GM13976 (cell line): Measurements from ENCODE around the gene MYO1D.

Experiments used
- DNase-seq: peaks from one replicate; pipeline ENCODE4 v3.0.0; 2012; ENCODE audit warnings: low spot score
- in situ Hi-C: fragments of 300-500 bp; cut with MboI; formaldehyde crosslinking; loops from one replicate; pipeline ENCODE4 v1.12.0; 2022; ENCODE audit warnings: low sequenced_read_pairs, mixed read lengths, inconsistent platforms; ENCODE audit not compliant: unreplicated experiment
- TF ChIP-seq, protein P1 (sequence below): IDR thresholded peaks from 2 replicates; pipeline ENCODE4 v1.5.1; 2012; ENCODE audit warnings: borderline replicate concordance, mild to moderate bottlenecking; ENCODE audit not compliant: insufficient read depth; ENCODE audit errors: extremely low read depth, missing control alignments, control extremely low read depth

The MYO1D gene

DNA sequence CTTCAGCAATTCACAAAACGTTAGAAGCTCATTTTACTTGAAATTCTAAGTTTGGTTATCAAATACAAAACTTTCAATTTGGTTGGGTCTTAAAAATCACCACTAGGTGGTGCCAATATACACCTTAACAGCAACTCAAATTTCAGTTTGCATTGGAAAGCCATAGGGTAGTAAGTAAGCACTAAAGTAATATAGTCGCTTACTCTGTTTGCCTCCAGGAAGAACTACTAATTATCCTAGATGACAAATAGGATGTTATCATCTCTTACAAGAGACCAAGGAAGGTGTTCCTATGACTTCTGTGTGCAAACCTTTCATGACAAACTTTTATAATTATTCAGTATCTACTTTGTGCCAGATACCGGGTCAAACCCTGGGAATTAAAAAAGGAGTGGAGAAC lies 93.3 kb downstream of the MYO1D start:
- in situ Hi-C loops, result loop anchor here (5.0 kb wide), 1 partner anchor 94 kb away; the partner anchor contains the start of gene MYO1D
- TF ChIP-seq, protein P1, sequence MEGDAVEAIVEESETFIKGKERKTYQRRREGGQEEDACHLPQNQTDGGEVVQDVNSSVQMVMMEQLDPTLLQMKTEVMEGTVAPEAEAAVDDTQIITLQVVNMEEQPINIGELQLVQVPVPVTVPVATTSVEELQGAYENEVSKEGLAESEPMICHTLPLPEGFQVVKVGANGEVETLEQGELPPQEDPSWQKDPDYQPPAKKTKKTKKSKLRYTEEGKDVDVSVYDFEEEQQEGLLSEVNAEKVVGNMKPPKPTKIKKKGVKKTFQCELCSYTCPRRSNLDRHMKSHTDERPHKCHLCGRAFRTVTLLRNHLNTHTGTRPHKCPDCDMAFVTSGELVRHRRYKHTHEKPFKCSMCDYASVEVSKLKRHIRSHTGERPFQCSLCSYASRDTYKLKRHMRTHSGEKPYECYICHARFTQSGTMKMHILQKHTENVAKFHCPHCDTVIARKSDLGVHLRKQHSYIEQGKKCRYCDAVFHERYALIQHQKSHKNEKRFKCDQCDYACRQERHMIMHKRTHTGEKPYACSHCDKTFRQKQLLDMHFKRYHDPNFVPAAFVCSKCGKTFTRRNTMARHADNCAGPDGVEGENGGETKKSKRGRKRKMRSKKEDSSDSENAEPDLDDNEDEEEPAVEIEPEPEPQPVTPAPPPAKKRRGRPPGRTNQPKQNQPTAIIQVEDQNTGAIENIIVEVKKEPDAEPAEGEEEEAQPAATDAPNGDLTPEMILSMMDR, result peak; percentile 46
- peak; percentile 63 for DNase-seq

DNA sequence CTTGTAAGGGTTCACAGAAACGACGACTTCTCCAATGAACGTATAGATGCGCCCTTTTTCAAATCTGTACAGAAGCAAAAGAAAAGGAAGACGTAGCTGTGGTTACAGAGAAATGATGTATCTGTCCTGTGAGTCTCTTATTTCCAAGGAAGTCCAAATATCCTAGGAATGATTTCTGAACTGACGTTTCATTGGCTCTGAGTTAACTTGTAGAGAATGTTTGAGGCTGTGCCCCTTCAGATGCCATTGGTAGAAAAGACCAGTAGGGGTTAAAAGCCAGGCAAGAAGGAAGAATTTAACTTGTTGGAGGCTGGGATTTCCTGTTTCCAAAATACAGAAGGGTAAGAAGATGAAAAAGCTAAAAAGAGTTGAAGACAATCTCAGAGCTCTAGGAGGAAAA lies 96.2 kb downstream of the MYO1D start:
- in situ Hi-C loops, result loop anchor here (5.0 kb wide), 1 partner anchor 97 kb away; the partner anchor contains the start of gene MYO1D
- TF ChIP-seq, protein P1, result no peak
- DNase-seq, result no peak

DNA sequence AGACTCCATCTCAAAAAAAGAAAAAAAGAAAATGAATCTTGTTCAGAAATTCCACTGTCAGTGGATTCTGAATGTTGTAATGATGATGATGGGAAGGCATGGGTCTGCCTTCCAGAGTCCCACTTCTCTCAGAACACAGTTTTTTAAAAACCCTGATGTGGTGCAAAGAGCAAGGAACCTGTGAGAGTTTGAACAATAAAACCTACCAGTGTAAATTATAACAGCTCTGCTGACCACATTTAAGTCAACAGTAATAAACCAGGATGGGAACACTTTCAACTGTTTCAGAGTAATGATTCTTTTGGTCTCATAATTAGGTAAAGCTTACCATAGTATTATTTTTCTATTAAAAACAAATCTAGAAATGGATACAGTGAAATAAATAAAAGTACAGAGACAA lies 99.0 kb downstream of the MYO1D start:
- in situ Hi-C loops, result no loop called here
- TF ChIP-seq, protein P1, result no peak
- no peak for DNase-seq

DNA sequence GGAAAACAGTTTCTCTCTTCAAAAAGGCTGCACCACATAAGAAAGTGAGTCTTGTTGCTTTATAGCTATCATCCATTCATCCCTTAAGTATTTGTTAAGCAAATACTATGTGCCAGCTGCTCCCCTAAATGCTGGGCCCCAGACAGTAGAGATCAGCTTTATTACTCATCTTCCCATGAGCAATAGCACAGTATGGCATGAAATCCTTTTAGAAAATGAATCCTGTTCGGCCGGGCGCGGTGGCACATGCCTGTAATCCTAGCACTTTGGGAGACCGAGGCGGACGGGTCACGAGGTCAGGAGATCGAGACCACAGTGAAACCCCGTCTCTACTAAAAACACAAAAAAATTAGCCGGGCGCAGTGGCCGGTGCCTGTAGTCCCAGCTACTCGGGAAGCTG lies 99.5 kb downstream of the MYO1D start:
- TF ChIP-seq, protein P1, result no peak
- in situ Hi-C loops, result no loop called here
- no peak for DNase-seq

DNA sequence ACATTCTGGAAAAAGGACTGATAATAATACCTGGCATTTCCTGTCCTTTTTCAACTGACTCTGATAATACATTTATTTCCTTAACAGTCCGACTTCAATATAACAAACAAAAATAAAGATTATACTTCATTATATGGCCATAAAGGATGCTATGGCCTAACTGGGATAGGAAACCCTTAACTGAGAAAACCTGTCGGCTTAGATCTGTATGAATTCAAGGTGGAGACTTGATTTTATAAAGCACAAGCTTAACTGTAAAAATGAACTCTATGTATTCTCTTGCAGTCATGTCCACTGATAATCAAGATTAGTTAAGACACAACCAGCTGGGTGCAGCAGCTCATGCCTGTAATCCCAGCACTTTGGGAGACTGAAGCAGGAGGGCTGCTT lies 102.2 kb downstream of the MYO1D start:
- DNase-seq, result no peak
- in situ Hi-C loops, result no loop called here
- TF ChIP-seq, protein P1, result no peak

DNA sequence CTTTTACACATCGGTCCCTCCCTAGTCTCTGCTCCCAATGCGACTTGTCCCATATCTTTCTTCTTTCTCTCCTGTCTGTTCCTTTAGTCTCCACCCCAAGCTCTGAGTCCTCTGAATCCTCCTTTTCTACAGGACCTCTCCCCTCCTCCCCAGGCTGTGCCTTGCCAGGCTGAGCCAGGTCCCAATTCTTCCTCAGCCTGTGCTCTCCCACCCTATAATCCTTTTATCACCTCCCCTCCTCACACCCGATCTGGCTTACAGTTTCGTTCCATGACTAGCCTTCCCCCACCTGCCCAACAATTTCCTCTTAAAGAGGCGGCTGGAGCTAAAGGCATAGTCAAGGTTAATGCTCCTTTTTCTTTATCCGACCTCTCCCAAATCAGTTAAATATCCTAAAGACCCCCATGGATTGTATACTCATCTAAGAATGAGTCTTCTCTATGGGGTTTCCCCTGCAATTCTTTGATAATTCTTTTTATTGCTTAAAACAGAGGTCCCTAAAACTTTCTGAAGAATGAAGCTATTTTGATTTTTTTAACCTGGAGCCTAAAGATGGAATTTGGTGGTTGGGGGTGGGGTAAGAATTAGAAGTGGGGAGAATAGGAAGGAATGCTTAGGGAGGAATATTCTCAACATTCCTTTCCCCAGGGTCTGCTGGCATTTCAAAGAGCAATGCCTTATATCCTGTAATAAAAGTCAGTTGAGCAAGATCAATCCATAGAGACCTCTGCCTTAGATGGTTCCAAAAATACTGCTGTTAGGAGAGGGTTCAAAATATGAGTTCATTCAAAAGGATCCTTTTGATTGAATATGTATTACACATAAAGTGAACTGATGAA lies 102.8 kb downstream of the MYO1D start:
- DNase-seq, result no peak
- TF ChIP-seq, protein P1, result no peak
- in situ Hi-C loops, result no loop called here

DNA sequence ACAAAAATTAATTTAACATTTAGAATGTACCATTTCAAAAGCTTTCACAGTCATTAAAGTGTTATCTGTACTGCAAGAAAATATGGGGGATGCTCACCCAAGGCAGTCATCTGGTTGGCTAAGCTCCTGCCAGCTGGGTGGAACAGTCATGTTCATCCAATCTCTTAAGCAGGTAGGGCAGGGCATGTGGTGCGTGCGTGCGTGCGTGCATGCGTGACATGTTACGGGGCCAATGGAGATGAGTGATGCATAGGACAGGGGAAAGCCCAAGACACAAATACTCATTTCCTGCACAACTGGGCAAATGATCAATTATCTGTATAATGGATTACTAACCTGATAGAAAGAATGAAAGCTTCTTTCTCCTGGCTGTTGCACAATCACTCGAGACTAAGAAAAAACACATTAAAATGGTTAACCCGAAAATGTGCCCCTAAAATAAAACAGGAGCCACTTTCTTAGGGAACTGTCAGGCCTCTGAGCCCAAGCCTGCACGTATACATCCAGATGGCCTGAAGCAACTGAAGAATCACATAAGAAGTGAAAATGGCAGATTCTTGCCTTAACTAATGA lies 104.4 kb downstream of the MYO1D start:
- TF ChIP-seq, protein P1, result no peak
- peak; percentile 14 for DNase-seq
- in situ Hi-C loops, result no loop called here
